SK-N-MC (cell line): Measurements from ENCODE around the gene PABPN1.
"Not testable (repeated sequence)": the region's sequence is repeated elsewhere in the genome, so short reads cannot be mapped to it uniquely, and the experiment has no call there.

ENCODE experiments used
- DNase-seq: peaks from one replicate; pipeline ENCODE4 v3.0.0-alpha.2; 2011; ENCODE audit warnings: low read depth, low spot score
- H3K27ac ChIP-seq: fragments of 200-600 bp; sonication (generic); 2 replicates; pipeline ENCODE4 v1.5.1; 2016; ENCODE audit warnings: mixed run types
- H3K36me3 ChIP-seq: fragments of 200-600 bp; sonication (generic); 2 replicates; pipeline ENCODE4 v1.6.1; 2017; ENCODE audit warnings: antibody characterized with exemption, low read length, mixed read lengths; ENCODE audit not compliant: insufficient read depth
- H3K4me3 ChIP-seq: fragments of 200-600 bp; sonication (generic); 2 replicates; pipeline ENCODE4 v1.5.1; 2016
- H3K9ac ChIP-seq: fragments of 200-600 bp; sonication (generic); 2 replicates; pipeline ENCODE4 v1.8.0; 2017; ENCODE audit warnings: mixed run types, mixed read lengths; ENCODE audit not compliant: insufficient read length
- H3K9me3 ChIP-seq: fragments of 200-600 bp; sonication (generic); 2 replicates; pipeline ENCODE4 v1.6.1; 2017; ENCODE audit warnings: low read depth, mild to moderate bottlenecking, antibody characterized with exemption, low read length, moderate library complexity, mixed read lengths
- EZH2 ChIP-seq: fragments of 200-600 bp; sonication (generic); IDR thresholded peaks from one replicate; pipeline ENCODE4 v1.6.1; 2017; ENCODE audit warnings: antibody characterized with exemption
- FOXP2 ChIP-seq: optimal IDR thresholded peaks from 2 replicates; pipeline ENCODE3; 2011; ENCODE audit warnings: mild to moderate bottlenecking, moderate library complexity; ENCODE audit not compliant: insufficient read depth; ENCODE audit errors: extremely low read length, control extremely low read depth
- POLR2AphosphoS5 ChIP-seq: IDR thresholded peaks from 2 replicates; pipeline ENCODE4 v1.6.1; 2012; ENCODE audit warnings: mild to moderate bottlenecking, low read depth, low read length, borderline replicate concordance

The PABPN1 gene

DNA sequence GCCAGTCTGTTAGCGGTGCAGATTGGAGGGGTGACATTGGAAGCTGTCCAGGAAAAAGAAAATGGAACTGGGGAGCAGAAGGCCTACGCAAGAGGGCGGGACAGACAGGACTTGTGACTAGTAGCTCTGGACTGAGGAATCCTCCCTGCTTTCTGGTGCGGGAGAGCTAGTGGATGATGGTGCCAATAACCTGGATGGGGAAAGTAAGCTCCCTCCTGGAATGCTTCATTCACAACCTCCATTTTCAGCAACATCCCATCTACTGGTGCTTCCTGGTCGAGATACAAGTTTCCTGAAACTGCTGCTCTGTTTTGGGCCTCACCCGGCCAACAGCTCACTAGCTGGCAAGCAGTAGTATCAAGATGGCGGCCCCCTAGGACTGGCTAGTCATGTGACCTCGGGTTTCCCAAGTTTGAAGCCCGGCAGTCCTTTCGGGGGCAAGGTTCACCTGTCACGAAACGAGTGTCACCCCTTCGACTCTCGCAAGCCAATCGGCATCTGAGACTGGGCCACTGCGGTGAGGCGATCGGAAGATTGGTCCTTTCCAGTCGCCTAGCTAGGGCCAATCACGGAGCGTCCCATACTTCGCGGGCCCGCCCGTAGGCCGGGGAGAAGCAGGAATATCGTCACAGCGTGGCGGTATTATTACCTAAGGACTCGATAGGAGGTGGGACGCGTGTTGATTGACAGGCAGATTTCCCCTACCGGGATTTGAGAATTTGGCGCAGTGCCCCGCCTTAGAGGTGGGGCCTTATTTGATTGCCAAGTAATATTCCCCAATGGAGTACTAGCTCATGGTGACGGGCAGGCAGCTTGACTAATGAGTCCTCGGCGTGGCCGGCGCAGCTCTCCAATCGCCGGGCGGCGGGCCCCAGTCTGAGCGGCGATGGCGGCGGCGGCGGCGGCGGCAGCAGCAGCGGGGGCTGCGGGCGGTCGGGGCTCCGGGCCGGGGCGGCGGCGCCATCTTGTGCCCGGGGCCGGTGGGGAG lies at the start of gene PABPN1:
TSS of gene PABPN1 (plus strand) at position 874 of the 988 bp plus-strand sequence. CDS start at position 887, 13 bp downstream.
- DNase-seq, result peak; percentile 99
- H3K9me3 ChIP-seq, result no peaks in the 10 kb centered on the region
- peak; percentile 86 for TF ChIP-seq POLR2AphosphoS5
- TF ChIP-seq FOXP2, result no peak
- no peak for TF ChIP-seq EZH2
- peak within 1 kb of the TSS; percentile 99 for H3K9ac ChIP-seq
- H3K4me3 ChIP-seq, result peak within 1 kb of the TSS; percentile 99
- peaks cover 43% of the 10 kb centered on the region for H3K36me3 ChIP-seq
- peak within 1 kb of the TSS; percentile 94 for H3K27ac ChIP-seq

GRCh38 chr14:23275412-23275811 lies 45.8 kb upstream of the PABPN1 start:
- Histone ChIP-seq H3K9ac (no peak overlapping the region), H3K36me3 (no peaks in the 10 kb centered on the region), H3K4me3 (no peak overlapping the region), H3K9me3 (no peaks in the 10 kb centered on the region), H3K27ac (no peak overlapping the region)
- DNase-seq, result no peak
- TF ChIP-seq POLR2AphosphoS5 (no peak), FOXP2 (no peak), EZH2 (no peak)

DNA sequence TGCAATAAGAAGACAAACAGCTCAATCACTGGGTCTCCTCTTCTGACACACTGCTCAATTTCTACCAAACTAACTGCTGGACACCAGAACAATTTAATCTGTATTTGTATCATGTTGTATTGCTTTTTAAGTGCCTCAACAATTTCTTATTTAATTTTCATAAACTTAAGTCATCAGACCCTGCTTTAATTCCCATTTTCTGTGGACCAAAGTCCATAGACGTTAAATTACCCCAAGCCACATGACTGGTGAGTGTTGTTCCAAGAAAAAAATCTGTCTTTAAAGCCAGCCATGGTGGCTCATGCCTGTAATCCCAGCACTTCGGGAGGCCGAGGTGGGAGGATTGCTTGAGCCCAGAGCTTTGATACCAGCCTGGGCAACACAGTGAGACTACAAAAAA lies 44.1 kb upstream of the PABPN1 start:
- H3K9me3 ChIP-seq, result no peaks in the 10 kb centered on the region
- no peaks in the 10 kb centered on the region for H3K36me3 ChIP-seq
- H3K4me3 ChIP-seq, result no peak overlapping the region
- TF ChIP-seq FOXP2 (no peak), EZH2 (no peak)
- no peak overlapping the region for H3K27ac ChIP-seq
- no peak overlapping the region for H3K9ac ChIP-seq
- no peak for DNase-seq

DNA sequence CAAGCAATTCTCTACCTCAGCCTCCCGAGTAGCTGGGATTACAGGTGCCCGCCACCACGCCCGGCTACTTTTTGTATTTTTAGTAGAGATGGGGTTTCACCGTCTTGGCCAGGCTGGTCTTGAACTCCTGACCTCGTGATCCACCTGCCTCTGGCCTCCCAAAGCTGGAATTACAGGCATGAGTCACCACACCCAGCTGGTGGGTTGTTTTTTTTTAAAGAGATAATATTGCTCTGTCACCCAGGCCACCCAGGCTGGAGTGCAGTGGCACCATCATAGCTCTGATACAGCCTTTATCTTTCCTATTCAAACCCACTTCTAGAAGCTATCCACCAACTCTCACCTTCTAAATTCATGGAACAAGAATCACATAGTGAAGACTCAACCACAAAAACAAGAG lies 43.3 kb upstream of the PABPN1 start:
- H3K9me3 ChIP-seq, DNase-seq, H3K4me3 ChIP-seq, H3K27ac ChIP-seq, H3K9ac ChIP-seq, H3K36me3 ChIP-seq: not testable (repeated sequence)

DNA sequence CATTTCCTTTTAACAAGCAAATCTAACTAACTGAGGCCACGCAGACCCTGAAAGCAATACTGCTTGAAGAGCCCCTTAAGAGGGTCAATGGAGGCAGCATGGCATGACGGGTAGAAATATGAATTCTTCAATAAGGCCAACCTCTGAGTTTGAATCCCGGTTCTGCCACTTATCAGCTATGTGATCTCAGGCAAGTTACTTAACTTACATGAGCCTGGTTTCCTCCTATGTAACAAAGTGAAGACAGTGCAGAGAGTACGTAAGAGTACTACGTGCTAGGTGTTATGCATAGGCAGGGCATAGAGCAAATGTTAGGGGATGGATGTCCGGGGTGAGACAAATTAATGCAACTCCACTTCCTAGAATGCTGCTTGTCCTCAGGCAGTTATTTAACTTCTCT lies 40.0 kb upstream of the PABPN1 start:
- TF ChIP-seq POLR2AphosphoS5 (no peak), EZH2 (no peak), FOXP2 (no peak)
- no peak overlapping the region for H3K27ac ChIP-seq

DNA sequence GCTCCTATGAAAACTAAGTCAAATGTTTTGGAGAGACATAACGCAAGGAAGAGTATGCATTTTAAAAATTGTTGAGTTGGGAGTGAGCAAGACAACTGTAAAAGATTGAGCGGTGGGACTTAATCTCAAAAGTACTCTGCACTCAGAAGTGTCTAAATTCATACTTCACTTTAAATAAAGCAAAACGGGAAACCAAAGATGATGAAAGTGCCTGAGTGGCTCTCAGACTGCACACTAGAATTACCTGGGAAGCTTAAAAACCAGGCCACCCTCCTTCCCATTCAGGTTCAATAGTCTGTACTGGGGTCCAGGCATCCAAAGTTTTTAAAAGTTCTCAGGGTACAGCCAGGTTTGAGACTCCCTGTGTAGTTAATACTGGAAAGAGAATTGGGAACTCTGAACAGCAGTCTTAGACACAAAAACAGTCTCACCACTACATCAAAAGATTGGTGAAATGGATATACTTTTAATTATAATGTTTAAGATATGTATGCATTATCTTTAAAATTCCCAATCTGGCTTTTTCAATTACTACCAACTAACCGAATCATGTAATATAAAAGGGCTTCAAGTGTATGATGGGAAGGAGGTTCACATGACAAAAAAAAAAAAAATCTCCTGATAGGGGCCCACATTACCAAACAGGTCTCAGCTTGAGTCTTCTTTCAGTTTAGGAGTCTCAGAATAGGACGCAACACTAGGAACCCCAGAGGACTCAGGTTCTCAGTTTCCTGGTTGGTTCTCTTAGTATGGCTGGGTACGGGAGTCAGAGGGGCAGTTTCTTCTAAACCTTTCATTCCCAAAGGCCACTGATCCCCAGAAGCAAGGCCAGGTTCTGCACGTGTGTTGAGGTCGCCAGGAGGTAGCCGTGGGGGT lies 36.4 kb upstream of the PABPN1 start:
- Histone ChIP-seq H3K9ac (peak overlapping the region; percentile 91), H3K36me3 (no peaks in the 10 kb centered on the region), H3K4me3 (peak overlapping the region; percentile 98), H3K9me3 (no peaks in the 10 kb centered on the region), H3K27ac (no peak overlapping the region)
- TF ChIP-seq EZH2 (no peak), FOXP2 (no peak), POLR2AphosphoS5 (no peak)
- DNase-seq, result no peak

More for the DNA sequence above, 40.0 kb upstream of the PABPN1 start:
- no peak overlapping the region for H3K9ac ChIP-seq
- no peak overlapping the region for H3K4me3 ChIP-seq
- H3K36me3 ChIP-seq, result no peaks in the 10 kb centered on the region
- H3K9me3 ChIP-seq, result no peaks in the 10 kb centered on the region
- no peak for DNase-seq

- Histone ChIP-seq H3K36me3 (no peaks in the 10 kb centered on the region), H3K27ac (no peak overlapping the region; the same call in 1 of the 2 replicates), H3K4me3 (peak overlapping the region; percentile 98), H3K9ac (peak overlapping the region; percentile 91), H3K9me3 (no peaks in the 10 kb centered on the region)
- TF ChIP-seq FOXP2 (no peak), EZH2 (no peak), POLR2AphosphoS5 (no peak)
- no peak for DNase-seq
These were observed 35.7 kb upstream of the PABPN1 start for GRCh38 chr14:23285530-23286019.
